HEK293T (cell line): Measurements from ENCODE around the gene SLC12A8.
A peak's percentile ranks its signal among the peaks of the same experiment; 100 is the strongest.

Experiments used
- CTCF ChIA-PET: fragments of 350-600 bp; formaldehyde crosslinking; extraction: SDS; loops from one replicate; lab custom pipeline; 2021; ENCODE audit warnings: antibody characterized with exemption, inconsistent platforms; lab: Yijun Ruan, JAX
- POLR2A ChIA-PET: fragments of 350-600 bp; formaldehyde crosslinking; extraction: SDS; loops from one replicate; lab custom pipeline; 2020; ENCODE audit warnings: antibody characterized with exemption, inconsistent platforms; lab: Yijun Ruan, JAX
- DNase-seq: peaks from one replicate; pipeline ENCODE4 v3.0.0; 2012; ENCODE audit warnings: mixed read lengths; ENCODE audit errors: extremely low spot score
- ARNT ChIP-seq: fragments of 450-650 bp; IDR thresholded peaks from 2 replicates; pipeline ENCODE4 v1.6.1; 2017; ENCODE audit warnings: mild to moderate bottlenecking
- BHLHE40 ChIP-seq: fragments of 450-650 bp; IDR thresholded peaks from 2 replicates; pipeline ENCODE4 v1.6.1; 2016; ENCODE audit warnings: mild to moderate bottlenecking, moderate library complexity, borderline replicate concordance
- CTBP1 ChIP-seq: fragments of 450-650 bp; IDR thresholded peaks from 2 replicates; pipeline ENCODE4 v1.6.1; 2016; ENCODE audit warnings: borderline replicate concordance
- ELF4 ChIP-seq: fragments of 450-650 bp; IDR thresholded peaks from 2 replicates; pipeline ENCODE4 v1.6.1; 2017; ENCODE audit warnings: antibody characterized with exemption
- FOXA1 ChIP-seq: fragments of 450-650 bp; IDR thresholded peaks from 2 replicates; pipeline ENCODE4 v1.6.1; 2016; ENCODE audit warnings: mild to moderate bottlenecking
- FOXK2 ChIP-seq: fragments of 450-650 bp; IDR thresholded peaks from 2 replicates; pipeline ENCODE4 v1.6.1; 2016; ENCODE audit warnings: mild to moderate bottlenecking
- FOXM1 ChIP-seq: fragments of 450-650 bp; IDR thresholded peaks from 2 replicates; pipeline ENCODE4 v1.6.1; 2017; ENCODE audit warnings: mild to moderate bottlenecking, borderline replicate concordance
- HDGF ChIP-seq: fragments of 450-650 bp; IDR thresholded peaks from 2 replicates; pipeline ENCODE4 v1.6.1; 2017; ENCODE audit warnings: antibody characterized with exemption, borderline replicate concordance
- L3MBTL2 ChIP-seq: fragments of 450-650 bp; conservative IDR thresholded peaks from 2 replicates; pipeline ENCODE4 v1.6.1; 2016; ENCODE audit warnings: mild to moderate bottlenecking
- LEF1 ChIP-seq: fragments of 450-650 bp; IDR thresholded peaks from 2 replicates; pipeline ENCODE4 v1.6.1; 2017; ENCODE audit warnings: mild to moderate bottlenecking, borderline replicate concordance
- NFRKB ChIP-seq: fragments of 450-650 bp; IDR thresholded peaks from 2 replicates; pipeline ENCODE4 v1.6.1; 2016; ENCODE audit warnings: mild to moderate bottlenecking, moderate library complexity
- PKNOX1 ChIP-seq: fragments of 450-650 bp; IDR thresholded peaks from 2 replicates; pipeline ENCODE4 v1.6.1; 2016
- SP1 ChIP-seq: fragments of 450-650 bp; IDR thresholded peaks from 2 replicates; pipeline ENCODE4 v1.6.1; 2017
- SUZ12 ChIP-seq: fragments of 450-650 bp; IDR thresholded peaks from 2 replicates; pipeline ENCODE4 v1.6.1; 2016; ENCODE audit warnings: mild to moderate bottlenecking
- TARDBP ChIP-seq: fragments of 450-650 bp; IDR thresholded peaks from 2 replicates; pipeline ENCODE4 v1.6.1; 2016
- ZNF384 ChIP-seq: fragments of 450-650 bp; IDR thresholded peaks from 2 replicates; pipeline ENCODE4 v1.6.1; 2016

SLC12A8 gene

GRCh38 chr3:125191256-125191655 is 21.3 kb downstream of the SLC12A8 start:
- CTCF ChIA-PET = no interaction called here
- POLR2A ChIA-PET = interaction anchor here (0.6 kb wide), 1 partner anchor 83 kb away, joined by 5 read pairs; no protein-coding TSS in a partner anchor
- TF ChIP-seq SP1 = no peak
- TF ChIP-seq LEF1 = no peak
- no peak for TF ChIP-seq ELF4
- TF ChIP-seq NFRKB = no peak
- no peak for TF ChIP-seq SUZ12
- no peak for TF ChIP-seq BHLHE40
- TF ChIP-seq HDGF = no peak
- no peak for TF ChIP-seq TARDBP
- no peak for TF ChIP-seq FOXK2
- TF ChIP-seq L3MBTL2 = no peak
- TF ChIP-seq CTBP1 = no peak
- TF ChIP-seq FOXM1 = no peak
- no peak for DNase-seq

GRCh38 chr3:125190786-125191185 is 21.8 kb downstream of the SLC12A8 start:
- POLR2A ChIA-PET = no interaction called here
- TF ChIP-seq L3MBTL2 = no peak
- TF ChIP-seq CTBP1 = no peak
- TF ChIP-seq FOXM1 = no peak
- TF ChIP-seq PKNOX1 = no peak
- no peak for TF ChIP-seq TARDBP
- TF ChIP-seq LEF1 = no peak
- no peak for TF ChIP-seq ZNF384
- TF ChIP-seq BHLHE40 = no peak
- TF ChIP-seq SP1 = no peak
- no peak for TF ChIP-seq SUZ12
- no peak for TF ChIP-seq ARNT
- TF ChIP-seq ELF4 = no peak
- no peak for TF ChIP-seq HDGF
- TF ChIP-seq NFRKB = no peak
- no peak for TF ChIP-seq FOXK2
- TF ChIP-seq FOXA1 = no peak
- no peak for DNase-seq
- CTCF ChIA-PET = no interaction called here

GRCh38 chr3:125189378-125190165 is 23.0 kb downstream of the SLC12A8 start:
- DNase-seq = no peak
- TF ChIP-seq TARDBP (no peak), FOXM1 (no peak), NFRKB (no peak), ELF4 (no peak), L3MBTL2 (no peak), HDGF (no peak), LEF1 (no peak), SUZ12 (no peak), FOXA1 (no peak), SP1 (no peak), PKNOX1 (no peak), ARNT (no peak), CTBP1 (no peak), BHLHE40 (no peak), FOXK2 (no peak), ZNF384 (no peak)
- POLR2A ChIA-PET = no interaction called here
- CTCF ChIA-PET = no interaction called here

GRCh38 chr3:125188955-125189354 is 23.6 kb downstream of the SLC12A8 start:
- POLR2A ChIA-PET = no interaction called here
- no peak for TF ChIP-seq FOXK2
- TF ChIP-seq FOXM1 = peak; percentile 50; the same call in 1 of the 2 replicates
- CTCF ChIA-PET = no interaction called here
- DNase-seq = no peak

GRCh38 chr3:125187599-125187910 is 25.0 kb downstream of the SLC12A8 start:
- DNase-seq = no peak
- ChIA-PET CTCF (no interaction called here), POLR2A (no interaction called here)
- no peak for TF ChIP-seq ARNT
- no peak for TF ChIP-seq FOXK2
- no peak for TF ChIP-seq L3MBTL2
- TF ChIP-seq FOXA1 = no peak
- TF ChIP-seq CTBP1 = no peak
- no peak for TF ChIP-seq SP1
- no peak for TF ChIP-seq PKNOX1
- no peak for TF ChIP-seq BHLHE40
- no peak for TF ChIP-seq TARDBP
- TF ChIP-seq HDGF = no peak
- TF ChIP-seq ZNF384 = no peak
- TF ChIP-seq NFRKB = no peak
- no peak for TF ChIP-seq LEF1
- TF ChIP-seq FOXM1 = no peak
- no peak for TF ChIP-seq ELF4
- no peak for TF ChIP-seq SUZ12

GRCh38 chr3:125186800-125187598 is 25.5 kb downstream of the SLC12A8 start:
- no peak for TF ChIP-seq BHLHE40
- TF ChIP-seq ZNF384 = no peak
- no peak for TF ChIP-seq CTBP1
- TF ChIP-seq FOXK2 = no peak
- TF ChIP-seq NFRKB = no peak
- no peak for TF ChIP-seq PKNOX1
- no peak for TF ChIP-seq L3MBTL2
- no peak for TF ChIP-seq SP1
- no peak for TF ChIP-seq SUZ12
- TF ChIP-seq ELF4 = no peak
- TF ChIP-seq ARNT = no peak
- ChIA-PET CTCF (no interaction called here), POLR2A (no interaction called here)
- DNase-seq = no peak
